Neural cell (in vitro differentiated cells): ENCODE measurements around the gene PLSCR2. TPM values are rescaled to one million over a fixed set of nuclear protein-coding genes. Genes with fewer than 3 reads are reported as not detected.

Experiments used
- H2AFZ ChIP-seq: fragments of 200-600, 300-800 bp; sonication (generic), shearing (Covaris generic); 2 replicates; pipeline ENCODE4 v1.6.0; 2014; ENCODE audit warnings: low read depth, mild to moderate bottlenecking, antibody characterized with exemption, low read length, moderate library complexity
- H3F3A ChIP-seq: fragments of 200-600 bp; shearing (Covaris generic); 2 replicates; pipeline ENCODE4 v1.6.1; 2016; ENCODE audit warnings: mild to moderate bottlenecking, moderate library complexity, mixed read lengths, antibody characterized with exemption, low read length; ENCODE audit not compliant: insufficient read depth, poor library complexity, severe bottlenecking
- H3K27ac ChIP-seq: fragments of 200-600, 300-800 bp; sonication (generic), shearing (Covaris generic); 2 replicates; pipeline ENCODE4 v1.5.1; 2014; ENCODE audit warnings: mild to moderate bottlenecking, low read length, moderate library complexity
- H3K27me3 ChIP-seq: fragments of 300-800, 200-600 bp; sonication (generic), shearing (Covaris generic); 2 replicates; pipeline ENCODE4 v1.6.0; 2014; ENCODE audit warnings: mild to moderate bottlenecking, low read depth, low read length, moderate library complexity; ENCODE audit not compliant: insufficient read depth
- H3K36me3 ChIP-seq: fragments of 300-800, 200-600 bp; sonication (generic), shearing (Covaris generic); 2 replicates; pipeline ENCODE4 v1.5.1; 2014; ENCODE audit warnings: mild to moderate bottlenecking, antibody characterized with exemption, low read length, moderate library complexity; ENCODE audit not compliant: insufficient read depth
- H3K4me2 ChIP-seq: fragments of 300-800, 200-600 bp; sonication (generic), shearing (Covaris generic); 2 replicates; pipeline ENCODE4 v1.6.0; 2014; ENCODE audit warnings: mild to moderate bottlenecking, low read length
- H3K4me3 ChIP-seq: fragments of 300-800, 200-600 bp; sonication (generic), shearing (Covaris generic); 2 replicates; pipeline ENCODE4 v1.5.1; 2014; ENCODE audit warnings: mild to moderate bottlenecking, low read length, moderate library complexity
- H3K79me2 ChIP-seq: fragments of 200-600 bp; shearing (Covaris generic); replicated peaks from 2 replicates; pipeline ENCODE4 v1.6.0; 2014; ENCODE audit warnings: mild to moderate bottlenecking, low read length, moderate library complexity; ENCODE audit not compliant: insufficient read depth
- H3K9ac ChIP-seq: fragments of 300-800, 200-600 bp; sonication (generic), shearing (Covaris generic); 2 replicates; pipeline ENCODE4 v1.6.1; 2016; ENCODE audit warnings: mild to moderate bottlenecking, low read length, mixed read lengths
- H3K9me2 ChIP-seq: fragments of 200-600 bp; shearing (Covaris generic); 2 replicates; pipeline ENCODE4 v1.6.1; 2016; ENCODE audit warnings: mild to moderate bottlenecking, low read length, mixed read lengths; ENCODE audit not compliant: insufficient read depth
- H3K9me3 ChIP-seq: fragments of 200-600, 300-800 bp; sonication (generic), shearing (Covaris generic); 2 replicates; pipeline ENCODE4 v1.6.1; 2016; ENCODE audit warnings: mild to moderate bottlenecking, mixed run types, low read length, moderate library complexity, mixed read lengths
- H4K20me1 ChIP-seq: fragments of 200-600 bp; shearing (Covaris generic); 2 replicates; pipeline ENCODE4 v1.6.1; 2016; ENCODE audit warnings: mild to moderate bottlenecking, mixed run types; ENCODE audit not compliant: insufficient read depth
- CTCF ChIP-seq: fragments of 450-650 bp; IDR thresholded peaks from 2 replicates; pipeline ENCODE4 v1.5.1; 2014; ENCODE audit warnings: antibody characterized with exemption, mild to moderate bottlenecking, moderate library complexity; ENCODE audit not compliant: poor library complexity, severe bottlenecking
- EP300 ChIP-seq: fragments of 450-650 bp; conservative IDR thresholded peaks from 2 replicates; pipeline ENCODE4 v1.6.1; 2014; ENCODE audit warnings: antibody characterized with exemption, mild to moderate bottlenecking, moderate library complexity; ENCODE audit not compliant: poor library complexity, severe bottlenecking
- EZH2 ChIP-seq: fragments of 200-600, 300-800 bp; shearing (Covaris generic), sonication (generic); IDR thresholded peaks from 2 replicates; pipeline ENCODE4 v1.6.1; 2014; ENCODE audit warnings: antibody characterized with exemption, low read length, borderline replicate concordance, mild to moderate bottlenecking; ENCODE audit not compliant: insufficient read depth, poor library complexity, severe bottlenecking
- MXI1 ChIP-seq: fragments of 450-650 bp; conservative IDR thresholded peaks from 2 replicates; pipeline ENCODE4 v1.6.1; 2014; ENCODE audit warnings: antibody characterized with exemption, mild to moderate bottlenecking; ENCODE audit not compliant: poor library complexity, severe bottlenecking
- POLR2AphosphoS5 ChIP-seq: IDR thresholded peaks from 2 replicates; pipeline ENCODE4 v1.6.1; 2012
- RAD21 ChIP-seq: fragments of 450-650 bp; conservative IDR thresholded peaks from 2 replicates; pipeline ENCODE4 v1.6.1; 2014; ENCODE audit warnings: antibody characterized with exemption, mild to moderate bottlenecking, moderate library complexity
- REST ChIP-seq: IDR thresholded peaks from 2 replicates; pipeline ENCODE4 v1.6.1; 2012; ENCODE audit warnings: borderline replicate concordance
- SMC3 ChIP-seq: fragments of 450-650 bp; conservative IDR thresholded peaks from 2 replicates; pipeline ENCODE4 v1.6.1; 2014; ENCODE audit warnings: antibody characterized with exemption, mild to moderate bottlenecking, moderate library complexity; ENCODE audit not compliant: poor library complexity
- TAF1 ChIP-seq: IDR thresholded peaks from 2 replicates; pipeline ENCODE4 v1.6.1; 2012; ENCODE audit warnings: low read depth
- polyA plus RNA-seq: library from polyadenylated mRNA; depleted of rRNA; stranded (reverse); fragments of >200 nt; gene quantifications from 2 replicates; pipeline ENCODE4 v1.2.3, GENCODE V29; 2014

PLSCR2 gene
- polyA plus RNA-seq, 1 donor from 2014 or later = not detected

GRCh38 chr3:146395164-146395563 is 74.2 kb downstream of the PLSCR2 start:
- no peak overlapping the region for H3K4me2 ChIP-seq
- no peaks in the 10 kb centered on the region for H3K9me2 ChIP-seq
- H4K20me1 ChIP-seq = no peaks in the 10 kb centered on the region
- no peaks in the 10 kb centered on the region for H3K9me3 ChIP-seq
- H3K79me2 ChIP-seq = no peaks in the 10 kb centered on the region
- no peak for TF ChIP-seq CTCF
- no peak for TF ChIP-seq EZH2
- TF ChIP-seq RAD21 = no peak
- TF ChIP-seq REST = no peak
- no peak for TF ChIP-seq POLR2AphosphoS5
- no peak for TF ChIP-seq SMC3
- TF ChIP-seq MXI1 = no peak
- TF ChIP-seq EP300 = no peak
- TF ChIP-seq TAF1 = no peak
- no peak overlapping the region for H3K4me3 ChIP-seq
- H2AFZ ChIP-seq = no peak overlapping the region
- H3K36me3 ChIP-seq = no peaks in the 10 kb centered on the region
- H3K27me3 ChIP-seq = no peaks in the 10 kb centered on the region
- H3K27ac ChIP-seq = no peak overlapping the region
- no peak overlapping the region for H3K9ac ChIP-seq
- H3F3A ChIP-seq = no peaks in the 10 kb centered on the region

GRCh38 chr3:146390957-146391356 is 78.4 kb downstream of the PLSCR2 start:
- no peak overlapping the region for H3K4me3 ChIP-seq

More at GRCh38 chr3:146390957-146391356, 78.4 kb downstream of the PLSCR2 start:
- Histone ChIP-seq H3K9ac (no peak overlapping the region), H3K79me2 (no peaks in the 10 kb centered on the region), H4K20me1 (no peaks in the 10 kb centered on the region), H3K27ac (no peak overlapping the region), H3K27me3 (no peaks in the 10 kb centered on the region), H3K36me3 (no peaks in the 10 kb centered on the region), H3K9me3 (no peaks in the 10 kb centered on the region), H3K9me2 (no peaks in the 10 kb centered on the region), H2AFZ (no peak overlapping the region), H3K4me2 (no peak overlapping the region), H3F3A (no peaks in the 10 kb centered on the region)
- TF ChIP-seq POLR2AphosphoS5 (no peak), CTCF (no peak), REST (no peak), RAD21 (no peak), EP300 (no peak), TAF1 (no peak), MXI1 (no peak), SMC3 (no peak), EZH2 (no peak)
